Caco-2 (cell line): ENCODE results near the gene ATXN7. TPM values are rescaled to one million over a fixed set of nuclear protein-coding genes. Genes with fewer than 3 reads are reported as not detected.

Experiments
- BruUV-seq: library from RNA; stranded (reverse); fragments of 400-500 nt; replicated peaks from 2 replicates; lab custom pipeline; 2021; lab: Mats Ljungman, UMichigan
- CTCF ChIA-PET: fragments of 300-600 bp; sonication (Branson Sonifier 250); formaldehyde crosslinking; loops from one replicate; lab custom pipeline; 2022; ENCODE audit warnings: antibody characterized with exemption; lab: Charles Lee
- POLR2A ChIA-PET: fragments of 300-600 bp; sonication (Branson Sonifier 250); formaldehyde crosslinking; loops from one replicate; lab custom pipeline; 2022; ENCODE audit warnings: antibody characterized with exemption; lab: Charles Lee
- DNase-seq, 2 experiments: peaks; one replicate each; pipeline versions ENCODE4 v3.0.0 to v3.0.0-alpha.2; 2020 to 2022
- H3K27me3 ChIP-seq: replicated peaks from 2 replicates; pipeline ENCODE4 v1.6.0; 2011; ENCODE audit warnings: low read length; ENCODE audit not compliant: control insufficient read depth, insufficient read depth
- H3K36me3 ChIP-seq: 2 replicates; pipeline ENCODE4 v1.5.1; 2011; ENCODE audit warnings: low read length; ENCODE audit not compliant: control insufficient read depth, insufficient read depth
- H3K4me1 ChIP-seq: fragments of 250-450 bp; sonication (Bioruptor Pico); 2 replicates; pipeline ENCODE4 v1.5.1; 2020; ENCODE audit warnings: mild to moderate bottlenecking
- H3K4me3 ChIP-seq: 2 replicates; pipeline ENCODE4 v1.5.1; 2011; ENCODE audit warnings: low read depth, mild to moderate bottlenecking, control low read depth, low read length
- H3K9me3 ChIP-seq: fragments of 250-450 bp; sonication (Bioruptor Pico); 2 replicates; pipeline ENCODE4 v1.5.1; 2020; ENCODE audit warnings: mild to moderate bottlenecking, moderate library complexity
- H3K27ac Mint-ChIP-seq: one replicate; pipeline ENCODE4 v1.8.0; 2022; ENCODE audit warnings: mixed read lengths; ENCODE audit not compliant: unreplicated experiment
- H3K27me3 Mint-ChIP-seq: one replicate; pipeline ENCODE4 v1.8.0; 2022; ENCODE audit warnings: mixed read lengths; ENCODE audit not compliant: insufficient read depth, unreplicated experiment
- H3K36me3 Mint-ChIP-seq: one replicate; pipeline ENCODE4 v1.8.0; 2022; ENCODE audit warnings: mild to moderate bottlenecking, mixed read lengths; ENCODE audit not compliant: insufficient read depth, unreplicated experiment
- H3K4me1 Mint-ChIP-seq: one replicate; pipeline ENCODE4 v1.8.0; 2022; ENCODE audit warnings: low read depth, mixed read lengths; ENCODE audit not compliant: unreplicated experiment
- H3K4me3 Mint-ChIP-seq: one replicate; pipeline ENCODE4 v1.8.0; 2022; ENCODE audit warnings: mild to moderate bottlenecking, moderate library complexity, mixed read lengths; ENCODE audit not compliant: unreplicated experiment
- H3K9me3 Mint-ChIP-seq: one replicate; pipeline ENCODE4 v1.8.0; 2022; ENCODE audit warnings: mixed read lengths; ENCODE audit not compliant: unreplicated experiment
- CTCF ChIP-seq, 2 experiments: fragments of 200-600 bp in 1 of 2; IDR thresholded peaks; 1 replicate in 1 of 2; 2 replicates in 1 of 2; pipeline versions ENCODE4 v1.5.1 to v1.8.0; 2011 to 2022; ENCODE audit warnings: antibody characterized with exemption in 1 of 2, control low read depth in 1 of 2, inconsistent platforms in 1 of 2, low read depth in 1 of 2, low read length in 1 of 2, mild to moderate bottlenecking in 1 of 2, moderate library complexity in 1 of 2; ENCODE audit not compliant: insufficient read depth in 1 of 2, severe bottlenecking in 1 of 2, unreplicated experiment in 1 of 2
- intact Hi-C: fragments of 100-400 bp; cut with micrococcal nuclease; formaldehyde crosslinking; loops from one replicate; pipeline ENCODE4 v1.10.0; 2022; ENCODE audit not compliant: unreplicated experiment
- total RNA-seq: library from RNA; stranded (reverse); gene quantifications from 2 replicates; pipeline ENCODE4 v1.2.3, GENCODE V29; 2022

Gene ATXN7
- total RNA-seq, 1 experiment from 2014 or later = 22.5 TPM

GRCh38 chr3:63949005-63949404 is 85.3 kb downstream of the ATXN7 start:
- Histone ChIP-seq H3K27me3 (no peaks in the 10 kb centered on the region), H3K4me3 (no peak overlapping the region), H3K9me3 (no peaks in the 10 kb centered on the region), H3K36me3 (no peaks in the 10 kb centered on the region), H3K4me1 (peaks cover 10% of the 10 kb centered on the region; the same call in 1 of the 2 replicates)
- intact Hi-C loops = loop anchor here (5.0 kb wide), 1 partner anchor 43 kb away; no protein-coding TSS in a partner anchor
- Mint-ChIP-seq H3K4me3 (no peak overlapping the region), H3K36me3 (peaks cover 15% of the 10 kb centered on the region), H3K4me1 (peaks cover 22% of the 10 kb centered on the region), H3K27ac (no peak overlapping the region), H3K27me3 (no peaks in the 10 kb centered on the region), H3K9me3 (no peaks in the 10 kb centered on the region)
- no TSS peak for BruUV-seq
- no peak for TF ChIP-seq CTCF (IDR thresholded peaks at IDR 0.05; ENCODE audit: insufficient read depth in 1 of 2, low read depth in 1 of 2, low read length in 1 of 2, severe bottlenecking in 1 of 2, unreplicated experiment in 1 of 2)
- ChIA-PET POLR2A (interaction anchor here (1.2 kb wide), 1 partner anchor 18 kb away, joined by 3 read pairs; no protein-coding TSS in a partner anchor), CTCF (interaction anchor here (0.7 kb wide), 1 partner anchor 86 kb away, joined by 3 read pairs; the partner anchor contains the start of genes ATXN7 and THOC7)
- no peak for DNase-seq

- no peak overlapping the region for H3K4me3 ChIP-seq
- DNase-seq = no peak
- Mint-ChIP-seq H3K4me1 (peaks cover 24% of the 10 kb centered on the region), H3K4me3 (no peak overlapping the region), H3K27me3 (no peaks in the 10 kb centered on the region), H3K9me3 (no peaks in the 10 kb centered on the region), H3K27ac (no peak overlapping the region), H3K36me3 (peaks cover 17% of the 10 kb centered on the region)
- H3K4me1 ChIP-seq = peaks cover 5% of the 10 kb centered on the region; the same call in 1 of the 2 replicates
- ChIA-PET CTCF (no interaction called here), POLR2A (no interaction called here)
- no peaks in the 10 kb centered on the region for H3K36me3 ChIP-seq
- no TSS peak for BruUV-seq
- TF ChIP-seq CTCF (IDR thresholded peaks at IDR 0.05; ENCODE audit: insufficient read depth in 1 of 2, low read depth in 1 of 2, low read length in 1 of 2, severe bottlenecking in 1 of 2, unreplicated experiment in 1 of 2) = no peak
- no peaks in the 10 kb centered on the region for H3K27me3 ChIP-seq
- intact Hi-C loops = no loop called here
- H3K9me3 ChIP-seq = no peaks in the 10 kb centered on the region
Observed at GRCh38 chr3:63950698-63951097, 87.0 kb downstream of the ATXN7 start.

GRCh38 chr3:63951492-63952247 is 88.0 kb downstream of the ATXN7 start:
- H3K27ac Mint-ChIP-seq = no peak overlapping the region
- no peaks in the 10 kb centered on the region for H3K27me3 Mint-ChIP-seq
- H3K36me3 Mint-ChIP-seq = peaks cover 19% of the 10 kb centered on the region
- Histone ChIP-seq H3K4me1 (peaks cover 7% of the 10 kb centered on the region; the same call in 1 of the 2 replicates), H3K27me3 (no peaks in the 10 kb centered on the region), H3K36me3 (no peaks in the 10 kb centered on the region), H3K4me3 (no peak overlapping the region), H3K9me3 (no peaks in the 10 kb centered on the region)
- no peak for TF ChIP-seq CTCF (IDR thresholded peaks at IDR 0.05; ENCODE audit: insufficient read depth in 1 of 2, low read depth in 1 of 2, low read length in 1 of 2, severe bottlenecking in 1 of 2, unreplicated experiment in 1 of 2)
- BruUV-seq = no TSS peak
- peaks cover 19% of the 10 kb centered on the region for H3K4me1 Mint-ChIP-seq
- H3K9me3 Mint-ChIP-seq = no peaks in the 10 kb centered on the region
- ChIA-PET POLR2A (no interaction called here), CTCF (no interaction called here)
- H3K4me3 Mint-ChIP-seq = no peak overlapping the region
- no peak for DNase-seq
- intact Hi-C loops = no loop called here
